ENCODE measurements around the gene MBNL1.

DNA sequence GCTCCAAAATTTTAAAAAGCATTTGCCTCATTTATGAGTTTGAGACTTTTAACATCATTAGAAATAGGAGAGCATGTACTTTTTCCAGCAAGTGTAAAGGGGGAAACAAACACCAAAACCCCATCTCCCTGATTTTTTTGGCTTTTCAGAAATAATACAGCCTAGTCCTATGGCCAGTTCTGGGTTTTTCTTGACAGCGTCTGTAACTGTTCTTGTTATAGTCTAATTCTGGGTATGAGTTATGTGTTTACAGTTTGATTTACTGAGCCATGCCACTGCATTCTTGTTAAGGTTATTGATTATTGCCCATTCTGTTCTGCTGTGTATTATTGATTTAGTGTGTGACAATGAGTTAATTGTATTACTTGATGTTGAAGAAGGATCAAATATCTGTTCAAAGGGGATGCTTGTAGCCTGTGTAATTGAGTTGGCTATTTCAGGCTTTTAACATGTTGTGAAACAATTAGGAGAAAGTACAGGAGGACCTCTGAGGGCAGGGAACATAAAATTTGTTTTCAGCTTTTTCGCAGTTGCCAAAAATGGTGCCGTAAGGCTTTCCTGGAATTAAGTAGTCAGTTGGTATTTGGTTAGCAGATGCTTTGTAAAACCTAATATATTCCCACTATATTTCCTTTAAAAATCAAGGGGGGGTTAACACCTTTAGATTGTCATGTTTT is 46.1 kb downstream of the MBNL1 start:
- TF ChIP-seq, protein P1, sequence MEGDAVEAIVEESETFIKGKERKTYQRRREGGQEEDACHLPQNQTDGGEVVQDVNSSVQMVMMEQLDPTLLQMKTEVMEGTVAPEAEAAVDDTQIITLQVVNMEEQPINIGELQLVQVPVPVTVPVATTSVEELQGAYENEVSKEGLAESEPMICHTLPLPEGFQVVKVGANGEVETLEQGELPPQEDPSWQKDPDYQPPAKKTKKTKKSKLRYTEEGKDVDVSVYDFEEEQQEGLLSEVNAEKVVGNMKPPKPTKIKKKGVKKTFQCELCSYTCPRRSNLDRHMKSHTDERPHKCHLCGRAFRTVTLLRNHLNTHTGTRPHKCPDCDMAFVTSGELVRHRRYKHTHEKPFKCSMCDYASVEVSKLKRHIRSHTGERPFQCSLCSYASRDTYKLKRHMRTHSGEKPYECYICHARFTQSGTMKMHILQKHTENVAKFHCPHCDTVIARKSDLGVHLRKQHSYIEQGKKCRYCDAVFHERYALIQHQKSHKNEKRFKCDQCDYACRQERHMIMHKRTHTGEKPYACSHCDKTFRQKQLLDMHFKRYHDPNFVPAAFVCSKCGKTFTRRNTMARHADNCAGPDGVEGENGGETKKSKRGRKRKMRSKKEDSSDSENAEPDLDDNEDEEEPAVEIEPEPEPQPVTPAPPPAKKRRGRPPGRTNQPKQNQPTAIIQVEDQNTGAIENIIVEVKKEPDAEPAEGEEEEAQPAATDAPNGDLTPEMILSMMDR (IDR thresholded peaks at IDR 0.05; ENCODE audit: borderline replicate concordance, extremely low read depth, low read length, poor library complexity, severe bottlenecking) = no peak
- TF ChIP-seq EZH2 (IDR thresholded peaks at IDR 0.05; ENCODE audit: borderline replicate concordance, low read depth, low read length, severe bottlenecking) = no peak

Measured in DND-41 (cell line).